Mesendoderm (in vitro differentiated cells): ENCODE data around the gene PEF1.

Experiments
- DNase-seq: peaks from one replicate; pipeline ENCODE4 v3.0.0; 2013
- H2AK5ac ChIP-seq: 2 replicates; pipeline ENCODE4 v1.6.1; 2013; ENCODE audit warnings: low read length, inconsistent platforms
- H2BK120ac ChIP-seq: 2 replicates; pipeline ENCODE4 v1.6.1; 2013; ENCODE audit warnings: low read depth, mild to moderate bottlenecking, low read length, moderate library complexity, mixed read lengths
- H2BK15ac ChIP-seq: replicated peaks from 2 replicates; pipeline ENCODE4 v1.6.1; 2013; ENCODE audit warnings: low read depth, mild to moderate bottlenecking, moderate library complexity
- H2BK5ac ChIP-seq: 2 replicates; pipeline ENCODE4 v1.6.1; 2013; ENCODE audit warnings: low read length, inconsistent platforms
- H3K18ac ChIP-seq: 2 replicates; pipeline ENCODE4 v1.6.1; 2013; ENCODE audit warnings: mild to moderate bottlenecking, low read length, mixed read lengths
- H3K23ac ChIP-seq: one replicate; pipeline ENCODE4 v1.6.1; 2013; ENCODE audit warnings: low read length
- H3K27ac ChIP-seq: 2 replicates; pipeline ENCODE4 v1.5.1; 2013; ENCODE audit warnings: low read depth, mild to moderate bottlenecking, inconsistent platforms, low read length, moderate library complexity
- H3K27me3 ChIP-seq: 2 replicates; pipeline ENCODE4 v1.6.1; 2013; ENCODE audit warnings: low read length, control low read depth, mild to moderate bottlenecking, inconsistent platforms; ENCODE audit not compliant: insufficient read depth, poor library complexity
- H3K36me3 ChIP-seq: 2 replicates; pipeline ENCODE4 v1.6.1; 2013; ENCODE audit warnings: low read length, inconsistent platforms; ENCODE audit not compliant: control insufficient read depth, insufficient read depth
- H3K4ac ChIP-seq: one replicate; pipeline ENCODE4 v1.6.1; 2013; ENCODE audit warnings: low read depth, mild to moderate bottlenecking, low read length, moderate library complexity
- H3K4me1 ChIP-seq: 2 replicates; pipeline ENCODE4 v1.6.1; 2013; ENCODE audit warnings: low read depth, low read length, inconsistent platforms; ENCODE audit not compliant: control insufficient read depth
- H3K4me2 ChIP-seq: 2 replicates; pipeline ENCODE4 v1.6.1; 2013; ENCODE audit warnings: low read length
- H3K4me3 ChIP-seq: 2 replicates; pipeline ENCODE4 v1.5.1; 2013; ENCODE audit warnings: mild to moderate bottlenecking, low read length
- H3K56ac ChIP-seq: one replicate; pipeline ENCODE4 v1.6.1; 2013; ENCODE audit warnings: low read length
- H3K79me1 ChIP-seq: 2 replicates; pipeline ENCODE4 v1.6.1; 2013; ENCODE audit warnings: low read length, inconsistent platforms
- H3K79me2 ChIP-seq: 2 replicates; pipeline ENCODE4 v1.6.1; 2013; ENCODE audit warnings: mild to moderate bottlenecking, low read length; ENCODE audit not compliant: control insufficient read depth, insufficient read depth
- H3K9ac ChIP-seq: 2 replicates; pipeline ENCODE4 v1.6.1; 2013; ENCODE audit warnings: low read length, inconsistent platforms
- H4K5ac ChIP-seq: one replicate; pipeline ENCODE4 v1.6.1; 2013; ENCODE audit warnings: low read length
- H4K8ac ChIP-seq: one replicate; pipeline ENCODE4 v1.6.1; 2013; ENCODE audit warnings: low read depth, mild to moderate bottlenecking, control low read depth, low read length, moderate library complexity
- WGBS: extraction: QIAGEN DNeasy Blood & Tissue Kit; methylation state at CpG from one replicate; pipeline ENCODE4 v1.1.7; 2013; ENCODE audit warnings: low lambda C conversion rate, missing lambda C conversion rate; ENCODE audit not compliant: insufficient coverage; ENCODE audit errors: extremely low coverage; 5-methylcytosine and 5-hydroxymethylcytosine counted together

The PEF1 gene

GRCh38 chr1:31625561-31626222, 19.0 kb downstream of the PEF1 start:
- Histone ChIP-seq H3K36me3 (peaks cover 2% of the 10 kb centered on the region), H2BK15ac (no peak overlapping the region), H3K4ac (no peak overlapping the region), H3K4me1 (no peaks in the 10 kb centered on the region), H3K4me2 (no peak overlapping the region), H4K5ac (no peak overlapping the region), H3K79me2 (no peaks in the 10 kb centered on the region), H3K9ac (no peak overlapping the region), H3K4me3 (no peak overlapping the region), H3K27ac (no peak overlapping the region), H3K27me3 (no peaks in the 10 kb centered on the region), H3K56ac (no peak overlapping the region), H3K23ac (no peak overlapping the region), H4K8ac (no peak overlapping the region), H3K79me1 (no peaks in the 10 kb centered on the region), H2BK120ac (no peak overlapping the region), H2BK5ac (no peak overlapping the region), H3K18ac (no peak overlapping the region), H2AK5ac (no peak overlapping the region)
- DNase-seq = no peak
- no CpG with 5 or more reads among the region's 4 CpGs for WGBS

DNA sequence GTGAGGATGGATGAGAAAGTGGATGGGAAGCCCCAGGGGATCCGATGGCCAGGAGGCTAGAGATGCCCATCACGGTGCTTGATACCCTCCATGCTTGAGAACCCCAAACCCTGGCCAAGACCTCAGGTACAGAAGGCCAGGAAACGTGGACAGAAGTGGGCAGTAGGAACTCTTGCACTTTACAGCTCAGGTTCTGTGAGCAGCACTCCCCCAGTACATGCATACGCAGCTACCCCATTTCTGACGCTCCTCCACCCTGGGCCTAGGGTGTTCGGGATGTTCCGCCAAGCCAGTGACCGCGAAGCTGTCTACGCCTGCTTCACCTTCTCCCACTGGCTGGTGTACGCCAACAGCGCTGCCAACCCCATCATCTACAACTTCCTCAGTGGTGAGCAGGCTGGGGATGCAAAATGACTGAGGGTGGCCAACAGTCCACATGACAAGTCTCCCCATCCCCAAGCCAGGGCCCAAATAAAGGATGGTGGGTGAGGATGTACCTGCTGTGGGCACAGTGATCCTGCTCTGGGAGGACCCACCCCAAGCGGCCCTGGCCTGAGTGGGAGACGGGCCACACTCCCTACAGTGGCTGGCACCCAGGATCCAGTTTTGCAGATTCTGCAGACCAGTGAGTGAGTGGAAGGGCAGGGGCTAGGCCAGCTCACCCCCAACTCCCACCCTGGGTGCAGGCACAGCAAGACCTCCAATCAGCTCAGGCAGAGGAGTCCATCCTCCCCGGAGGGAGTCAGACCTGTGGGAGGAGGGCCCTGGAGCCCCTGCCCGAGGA, 19.8 kb downstream of the PEF1 start:
- no peak for DNase-seq
- no CpG with 5 or more reads among the region's 16 CpGs for WGBS
- H2AK5ac ChIP-seq = no peak overlapping the region
- no peak overlapping the region for H2BK15ac ChIP-seq
- no peak overlapping the region for H3K56ac ChIP-seq
- H3K9ac ChIP-seq = no peak overlapping the region
- no peak overlapping the region for H3K27ac ChIP-seq
- no peaks in the 10 kb centered on the region for H3K4me1 ChIP-seq
- H3K4me3 ChIP-seq = no peak overlapping the region
- no peak overlapping the region for H3K23ac ChIP-seq
- H4K5ac ChIP-seq = no peak overlapping the region
- H4K8ac ChIP-seq = no peak overlapping the region
- no peaks in the 10 kb centered on the region for H3K27me3 ChIP-seq
- H3K79me2 ChIP-seq = no peaks in the 10 kb centered on the region
- no peak overlapping the region for H2BK120ac ChIP-seq
- H3K4ac ChIP-seq = no peak overlapping the region
- no peak overlapping the region for H3K18ac ChIP-seq
- H3K79me1 ChIP-seq = no peaks in the 10 kb centered on the region
- H3K4me2 ChIP-seq = no peak overlapping the region
- H3K36me3 ChIP-seq = no peaks in the 10 kb centered on the region
- no peak overlapping the region for H2BK5ac ChIP-seq

DNA sequence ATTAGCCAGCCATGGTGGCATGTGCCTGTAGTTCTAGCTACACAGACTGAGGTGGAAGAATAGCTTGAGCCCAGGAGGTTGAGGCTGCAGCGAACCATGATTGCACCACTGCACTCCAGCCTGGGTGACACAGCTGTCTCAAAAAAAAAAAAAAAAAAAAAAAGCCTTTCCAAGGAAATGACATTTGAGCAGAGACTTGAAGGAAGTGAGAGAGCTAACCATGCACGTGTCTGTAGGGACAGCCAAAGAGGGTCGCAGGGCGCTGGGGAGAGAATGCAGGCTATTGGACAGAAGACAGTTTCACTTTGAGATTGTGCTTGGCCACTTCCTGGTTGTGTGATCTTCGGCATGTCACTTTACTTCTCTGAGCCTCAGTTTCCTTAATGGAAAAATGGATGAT, 20.4 kb downstream of the PEF1 start:
- no peak overlapping the region for H2BK15ac ChIP-seq
- no peaks in the 10 kb centered on the region for H3K36me3 ChIP-seq
- H2BK5ac ChIP-seq = no peak overlapping the region
- no peak overlapping the region for H4K8ac ChIP-seq
- H3K23ac ChIP-seq = no peak overlapping the region
- no peak overlapping the region for H3K56ac ChIP-seq
- no peak overlapping the region for H3K4me3 ChIP-seq
- H4K5ac ChIP-seq = no peak overlapping the region
- H3K4me1 ChIP-seq = no peaks in the 10 kb centered on the region
- no peak overlapping the region for H3K4ac ChIP-seq
- H2AK5ac ChIP-seq = no peak overlapping the region
- H3K79me1 ChIP-seq = no peaks in the 10 kb centered on the region
- no peaks in the 10 kb centered on the region for H3K27me3 ChIP-seq
- no peak overlapping the region for H2BK120ac ChIP-seq
- no peak for DNase-seq
- WGBS = no CpG with 5 or more reads among the region's 5 CpGs
- no peak overlapping the region for H3K9ac ChIP-seq
- H3K4me2 ChIP-seq = no peak overlapping the region
- H3K79me2 ChIP-seq = no peaks in the 10 kb centered on the region
- H3K18ac ChIP-seq = no peak overlapping the region
- H3K27ac ChIP-seq = no peak overlapping the region

DNA sequence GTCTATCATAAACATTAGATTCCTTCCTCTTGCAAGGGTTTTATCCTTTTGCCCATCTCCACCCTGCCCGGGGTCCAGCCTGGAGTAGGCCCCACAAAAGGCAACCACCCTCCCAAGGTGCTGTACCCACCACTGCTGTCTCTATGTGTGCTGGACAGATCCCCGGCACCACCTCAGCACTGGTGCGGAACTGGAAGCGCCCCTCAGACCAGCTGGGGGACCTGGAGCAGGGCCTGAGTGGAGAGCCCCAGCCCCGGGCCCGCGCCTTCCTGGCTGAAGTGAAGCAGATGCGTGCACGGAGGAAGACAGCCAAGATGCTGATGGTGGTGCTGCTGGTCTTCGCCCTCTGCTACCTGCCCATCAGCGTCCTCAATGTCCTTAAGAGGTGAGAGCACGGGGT, 21.3 kb downstream of the PEF1 start:
- H3K4me1 ChIP-seq = no peaks in the 10 kb centered on the region
- H4K5ac ChIP-seq = no peak overlapping the region
- no peaks in the 10 kb centered on the region for H3K79me2 ChIP-seq
- H2BK15ac ChIP-seq = no peak overlapping the region
- H3K56ac ChIP-seq = no peak overlapping the region
- H3K4me3 ChIP-seq = no peak overlapping the region
- WGBS = no CpG with 5 or more reads among the region's 12 CpGs
- no peak overlapping the region for H4K8ac ChIP-seq
- H2BK120ac ChIP-seq = no peak overlapping the region
- H3K4me2 ChIP-seq = no peak overlapping the region
- no peak overlapping the region for H2AK5ac ChIP-seq
- no peak overlapping the region for H2BK5ac ChIP-seq
- H3K4ac ChIP-seq = no peak overlapping the region
- no peak overlapping the region for H3K9ac ChIP-seq
- no peaks in the 10 kb centered on the region for H3K27me3 ChIP-seq
- H3K36me3 ChIP-seq = no peaks in the 10 kb centered on the region
- no peak for DNase-seq
- no peak overlapping the region for H3K23ac ChIP-seq
- H3K79me1 ChIP-seq = no peaks in the 10 kb centered on the region
- H3K27ac ChIP-seq = no peak overlapping the region
- H3K18ac ChIP-seq = no peak overlapping the region

GRCh38 chr1:31621847-31622730, 22.6 kb downstream of the PEF1 start:
- DNase-seq = no peak
- Histone ChIP-seq H3K9ac (no peak overlapping the region), H3K79me1 (no peaks in the 10 kb centered on the region), H3K4me1 (no peaks in the 10 kb centered on the region), H2AK5ac (no peak overlapping the region), H3K36me3 (no peaks in the 10 kb centered on the region), H3K27me3 (peaks cover under 1% of the 10 kb centered on the region), H4K5ac (no peak overlapping the region), H4K8ac (no peak overlapping the region), H3K79me2 (no peaks in the 10 kb centered on the region), H2BK120ac (no peak overlapping the region), H3K18ac (no peak overlapping the region), H3K27ac (no peak overlapping the region), H3K4ac (no peak overlapping the region), H2BK15ac (no peak overlapping the region), H3K56ac (no peak overlapping the region), H3K23ac (no peak overlapping the region), H2BK5ac (no peak overlapping the region), H3K4me3 (no peak overlapping the region), H3K4me2 (no peak overlapping the region)
- WGBS = no CpG with 5 or more reads among the region's 15 CpGs
